AG04449 (cell line): ENCODE measurements around the gene CTTNBP2NL.

ENCODE experiments used
- CTCF ChIA-PET: fragments of 350-600 bp; formaldehyde crosslinking; extraction: SDS; loops from one replicate; lab custom pipeline; 2021; ENCODE audit warnings: antibody characterized with exemption; lab: Yijun Ruan, JAX
- POLR2A ChIA-PET: fragments of 400-600, 350-600 bp; formaldehyde crosslinking; extraction: SDS; loops from one replicate; lab custom pipeline; 2020; ENCODE audit warnings: antibody characterized with exemption, inconsistent platforms; lab: Yijun Ruan, JAX
- DNase-seq: peaks from one replicate; pipeline ENCODE4 v3.0.0-alpha.2; 2010; ENCODE audit warnings: low read depth, low spot score
- H3K4me3 ChIP-seq: 2 replicates; pipeline ENCODE4 v1.5.1; 2011; ENCODE audit warnings: low read depth, mild to moderate bottlenecking, control low read depth, low read length
- TF ChIP-seq, protein P1 (sequence below): IDR thresholded peaks from one replicate; pipeline ENCODE4 v1.5.1; 2011; ENCODE audit warnings: mild to moderate bottlenecking, moderate library complexity, low read length, control low read depth, inconsistent platforms; ENCODE audit not compliant: insufficient read depth; ENCODE audit errors: missing control alignments

Gene CTTNBP2NL, protein sequence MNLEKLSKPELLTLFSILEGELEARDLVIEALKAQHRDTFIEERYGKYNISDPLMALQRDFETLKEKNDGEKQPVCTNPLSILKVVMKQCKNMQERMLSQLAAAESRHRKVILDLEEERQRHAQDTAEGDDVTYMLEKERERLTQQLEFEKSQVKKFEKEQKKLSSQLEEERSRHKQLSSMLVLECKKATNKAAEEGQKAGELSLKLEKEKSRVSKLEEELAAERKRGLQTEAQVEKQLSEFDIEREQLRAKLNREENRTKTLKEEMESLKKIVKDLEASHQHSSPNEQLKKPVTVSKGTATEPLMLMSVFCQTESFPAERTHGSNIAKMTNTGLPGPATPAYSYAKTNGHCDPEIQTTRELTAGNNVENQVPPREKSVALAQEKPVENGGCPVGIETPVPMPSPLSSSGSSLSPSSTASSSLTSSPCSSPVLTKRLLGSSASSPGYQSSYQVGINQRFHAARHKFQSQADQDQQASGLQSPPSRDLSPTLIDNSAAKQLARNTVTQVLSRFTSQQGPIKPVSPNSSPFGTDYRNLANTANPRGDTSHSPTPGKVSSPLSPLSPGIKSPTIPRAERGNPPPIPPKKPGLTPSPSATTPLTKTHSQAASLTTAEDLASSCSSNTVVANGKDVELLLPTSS

DNA sequence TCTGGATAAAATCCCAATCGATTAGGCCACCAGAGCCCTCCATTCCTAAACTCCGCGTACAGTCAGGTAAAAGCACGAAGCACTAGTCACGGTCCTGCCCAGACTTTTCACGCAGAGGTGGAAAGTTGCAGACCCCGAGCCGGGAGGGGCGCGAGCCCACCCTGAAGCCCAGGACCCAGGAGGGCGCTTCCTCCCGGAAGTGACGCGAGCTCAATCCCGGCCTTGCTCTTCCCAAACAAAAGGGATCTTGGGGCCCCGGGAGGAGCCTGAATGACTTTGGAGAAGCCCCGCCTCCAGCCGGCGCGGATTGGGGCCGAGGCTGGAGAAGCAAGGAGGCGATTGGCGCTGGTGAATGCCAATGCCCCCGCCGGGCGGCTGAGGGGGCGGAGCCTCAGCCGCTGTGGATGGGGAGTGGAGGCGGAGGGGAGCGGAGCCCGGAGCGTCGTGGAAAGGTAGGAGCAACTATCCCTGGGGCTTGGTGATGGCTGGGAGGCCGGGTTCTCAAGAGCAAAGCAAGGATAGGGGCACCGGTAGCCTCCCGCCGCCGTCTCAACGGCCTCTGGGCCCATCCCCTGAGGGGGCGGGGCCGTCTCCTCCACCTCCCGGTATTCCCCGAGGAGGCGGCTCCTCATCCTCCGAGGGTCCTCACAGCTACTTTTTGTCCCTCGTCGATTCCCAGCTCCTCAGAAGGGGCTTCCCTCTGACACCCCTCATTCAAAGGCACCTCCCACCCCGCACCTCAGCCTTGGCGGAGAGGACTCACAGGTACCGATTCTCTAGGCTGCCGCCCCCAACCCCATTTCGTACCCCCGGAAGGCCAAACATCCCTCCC, at the start of gene CTTNBP2NL:
TSS of gene CTTNBP2NL (plus strand) at position 394 of the 832 bp plus-strand sequence. CDS start 19,952 bp downstream, outside the sequence.
- ChIA-PET CTCF (interaction anchor here (0.9 to 10.8 kb wide), 10 partner anchors 9 to 312 kb away, joined by 3 to 250 read pairs (median 6); partner anchors contain the start of genes CAPZA1 and ST7L), POLR2A (interaction anchor here (0.7 to 3.3 kb wide), 3 partner anchors 50 to 309 kb away, joined by 3 to 20 read pairs (median 3); no protein-coding TSS in a partner anchor)
- TF ChIP-seq, protein P1, sequence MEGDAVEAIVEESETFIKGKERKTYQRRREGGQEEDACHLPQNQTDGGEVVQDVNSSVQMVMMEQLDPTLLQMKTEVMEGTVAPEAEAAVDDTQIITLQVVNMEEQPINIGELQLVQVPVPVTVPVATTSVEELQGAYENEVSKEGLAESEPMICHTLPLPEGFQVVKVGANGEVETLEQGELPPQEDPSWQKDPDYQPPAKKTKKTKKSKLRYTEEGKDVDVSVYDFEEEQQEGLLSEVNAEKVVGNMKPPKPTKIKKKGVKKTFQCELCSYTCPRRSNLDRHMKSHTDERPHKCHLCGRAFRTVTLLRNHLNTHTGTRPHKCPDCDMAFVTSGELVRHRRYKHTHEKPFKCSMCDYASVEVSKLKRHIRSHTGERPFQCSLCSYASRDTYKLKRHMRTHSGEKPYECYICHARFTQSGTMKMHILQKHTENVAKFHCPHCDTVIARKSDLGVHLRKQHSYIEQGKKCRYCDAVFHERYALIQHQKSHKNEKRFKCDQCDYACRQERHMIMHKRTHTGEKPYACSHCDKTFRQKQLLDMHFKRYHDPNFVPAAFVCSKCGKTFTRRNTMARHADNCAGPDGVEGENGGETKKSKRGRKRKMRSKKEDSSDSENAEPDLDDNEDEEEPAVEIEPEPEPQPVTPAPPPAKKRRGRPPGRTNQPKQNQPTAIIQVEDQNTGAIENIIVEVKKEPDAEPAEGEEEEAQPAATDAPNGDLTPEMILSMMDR = no peak
- peak within 1 kb of the TSS; percentile 98 for H3K4me3 ChIP-seq
- peak; percentile 71 for DNase-seq

DNA sequence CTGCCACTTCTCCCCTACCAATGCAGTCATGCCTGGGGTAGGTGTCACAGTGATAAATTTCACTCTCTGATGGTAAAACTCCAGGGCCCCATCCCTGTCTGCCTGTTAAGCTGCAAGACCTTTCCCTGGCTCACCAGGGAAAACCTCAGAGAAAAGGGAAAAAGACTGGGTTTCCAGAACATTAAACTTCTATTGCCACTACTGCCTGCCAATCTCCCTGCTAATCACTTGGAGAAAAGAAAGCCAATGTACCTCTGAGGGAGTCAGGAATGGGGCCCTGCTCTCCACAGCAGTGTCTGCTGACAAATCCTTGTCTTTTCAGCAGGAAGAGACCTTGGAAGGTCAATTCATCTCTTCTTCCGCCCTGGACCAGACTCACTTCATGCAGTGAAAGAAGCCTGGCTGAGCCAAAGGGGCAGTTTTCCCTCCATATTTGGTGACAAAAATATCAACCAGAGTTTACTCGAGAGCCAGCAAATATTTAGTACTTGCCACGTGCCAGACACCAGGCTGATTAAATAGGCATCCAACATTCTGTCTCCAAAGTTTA, 49.1 kb upstream of the CTTNBP2NL start:
- H3K4me3 ChIP-seq = no peak overlapping the region
- no peak for DNase-seq
- CTCF ChIA-PET = interaction anchor here (2.7 kb wide), 1 partner anchor 11 kb away, joined by 14 read pairs; no protein-coding TSS in a partner anchor
- POLR2A ChIA-PET = no interaction called here
- TF ChIP-seq, protein P1 = no peak

DNA sequence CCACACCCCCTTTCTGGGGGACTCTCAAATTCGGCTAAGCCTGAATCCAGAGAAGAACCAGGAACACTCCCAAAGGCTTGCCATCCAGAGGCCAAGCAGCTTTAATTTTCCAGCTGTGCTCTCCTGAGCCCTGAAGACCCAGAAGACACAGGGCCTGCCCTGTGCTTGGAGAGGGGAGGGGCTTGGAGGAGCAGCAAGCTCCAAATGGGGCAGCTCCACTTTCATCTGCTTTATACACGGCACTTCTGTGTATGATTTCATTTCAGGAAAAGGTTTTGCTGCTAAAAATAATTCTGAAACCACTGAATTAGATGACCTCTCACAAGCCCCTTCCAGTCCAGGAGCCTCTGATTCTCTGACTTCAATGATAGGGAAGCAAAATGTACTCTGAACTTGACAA, 39.2 kb upstream of the CTTNBP2NL start:
- TF ChIP-seq, protein P1 = no peak
- no peak overlapping the region for H3K4me3 ChIP-seq
- ChIA-PET POLR2A (no interaction called here), CTCF (interaction anchor here (0.9 to 7.4 kb wide), 8 partner anchors 13 to 352 kb away, joined by 3 to 236 read pairs (median 18); no protein-coding TSS in a partner anchor)
- DNase-seq = no peak

DNA sequence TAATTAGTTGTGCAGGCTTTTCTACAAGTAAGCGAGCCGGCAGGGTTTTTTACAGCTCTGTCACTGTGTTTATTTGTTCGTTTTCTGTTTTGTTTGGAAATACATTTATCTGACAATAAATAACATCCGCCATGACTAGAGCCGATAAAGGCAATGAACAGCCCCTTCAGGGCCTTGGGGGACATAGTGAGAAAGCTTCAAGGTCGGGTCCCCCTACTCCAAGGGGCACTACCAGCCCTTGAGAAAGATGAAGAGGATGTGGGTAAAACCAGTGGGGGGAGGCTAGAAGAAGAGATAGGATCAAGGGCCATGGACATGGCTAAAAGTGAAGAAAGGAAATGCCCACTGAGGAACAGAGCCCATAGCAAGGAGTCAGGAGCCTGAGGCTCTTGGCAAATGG, 38.5 kb upstream of the CTTNBP2NL start:
- POLR2A ChIA-PET = no interaction called here
- TF ChIP-seq, protein P1 = no peak
- no peak for DNase-seq
- H3K4me3 ChIP-seq = no peak overlapping the region
- CTCF ChIA-PET = interaction anchor here (0.6 to 7.4 kb wide), 13 partner anchors 7 to 933 kb away, joined by 3 to 236 read pairs (median 14); no protein-coding TSS in a partner anchor

DNA sequence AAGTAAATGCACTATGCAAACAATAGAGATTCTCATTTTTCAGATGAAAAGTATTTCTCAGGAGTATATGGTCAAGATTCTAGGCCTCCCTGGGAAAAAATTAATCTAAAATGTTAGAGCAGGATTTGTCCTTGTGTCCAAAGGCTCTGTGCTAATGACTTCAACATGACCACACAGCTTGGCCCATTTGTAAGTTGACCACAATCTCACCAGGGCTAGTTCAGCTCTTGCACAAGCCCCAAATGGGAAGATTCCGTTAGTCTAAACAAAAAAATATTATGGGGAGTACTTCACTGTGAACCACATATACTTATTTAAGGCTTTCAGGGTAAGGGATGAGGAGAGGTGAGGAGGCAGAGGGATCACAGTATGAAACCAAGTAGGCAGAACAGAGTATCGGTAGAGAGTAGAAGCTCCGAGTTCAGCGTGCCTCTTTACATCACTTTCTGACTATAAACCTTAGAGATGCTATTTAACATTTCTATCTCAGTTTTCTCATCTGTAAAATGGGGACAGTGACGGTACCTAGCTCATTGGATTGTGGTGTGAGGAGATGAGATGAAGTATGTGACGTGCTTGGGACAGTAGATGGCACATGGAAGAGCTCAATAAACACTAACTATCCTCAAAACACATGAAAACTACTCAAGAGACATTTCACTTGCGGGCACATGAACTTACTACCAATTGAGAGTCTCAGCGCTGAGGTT, 37.8 kb upstream of the CTTNBP2NL start:
- no peak for DNase-seq
- POLR2A ChIA-PET = no interaction called here
- CTCF ChIA-PET = interaction anchor here (0.6 to 7.4 kb wide), 21 partner anchors 8 to 932 kb away, joined by 3 to 236 read pairs (median 5); no protein-coding TSS in a partner anchor
- TF ChIP-seq, protein P1 = no peak
- H3K4me3 ChIP-seq = no peak overlapping the region
